SK-N-SH treated with all-trans-retinoic acid at 6 μM for 48 hours (cell line): Measurements from ENCODE around the gene TSHB.

Experiments used
- ATAC-seq: fragments of 200-7000 bp; cut with Tn5 transposase; 3 replicates; pipeline ENCODE4 v1.9.1; 2020; ENCODE audit warnings: mild to moderate bottlenecking, moderate library complexity
- ARNTL ChIP-seq: fragments of 450-650 bp; formaldehyde crosslinking; IDR thresholded peaks from 2 replicates; pipeline ENCODE4 v1.5.0; 2020; ENCODE audit warnings: low read depth, mild to moderate bottlenecking, moderate library complexity, borderline replicate concordance
- BACH2 ChIP-seq: fragments of 250-450 bp; sonication (Bioruptor Pico); IDR thresholded peaks from 2 replicates; pipeline ENCODE4 v1.9.0; 2021; ENCODE audit warnings: mild to moderate bottlenecking, borderline replicate concordance
- CSDC2 ChIP-seq: fragments of 250-450 bp; sonication (Bioruptor Pico); IDR thresholded peaks from 2 replicates; pipeline ENCODE4 v1.5.0; 2020; ENCODE audit warnings: mild to moderate bottlenecking, moderate library complexity
- ESRRG ChIP-seq: fragments of 250-450 bp; sonication (Bioruptor Pico); IDR thresholded peaks from 2 replicates; pipeline ENCODE4 v1.6.1; 2021; ENCODE audit warnings: mild to moderate bottlenecking
- GLIS3 ChIP-seq: fragments of 250-450 bp; sonication (Bioruptor Pico); IDR thresholded peaks from 2 replicates; pipeline ENCODE4 v1.5.0; 2020; ENCODE audit warnings: mild to moderate bottlenecking, moderate library complexity
- ISL1 ChIP-seq: fragments of 250-450 bp; sonication (Bioruptor Pico); IDR thresholded peaks from 2 replicates; pipeline ENCODE4 v2.1.2; 2022; ENCODE audit warnings: mild to moderate bottlenecking, moderate library complexity
- OSR1 ChIP-seq: fragments of 250-450 bp; sonication (Bioruptor Pico); IDR thresholded peaks from 2 replicates; pipeline ENCODE4 v1.8.0; 2022; ENCODE audit warnings: moderate library complexity, mild to moderate bottlenecking, inconsistent platforms
- PATZ1 ChIP-seq: fragments of 250-450 bp; sonication (Bioruptor Pico); IDR thresholded peaks from 2 replicates; pipeline ENCODE4 v1.8.0; 2020; ENCODE audit warnings: mild to moderate bottlenecking, moderate library complexity, borderline replicate concordance
- PPARA ChIP-seq: fragments of 250-450 bp; sonication (Bioruptor Pico); IDR thresholded peaks from 2 replicates; pipeline ENCODE4 v1.5.0; 2020; ENCODE audit warnings: mild to moderate bottlenecking, borderline replicate concordance
- RARB ChIP-seq: fragments of 250-450 bp; sonication (Bioruptor Pico); IDR thresholded peaks from 2 replicates; pipeline ENCODE4 v1.8.0; 2021; ENCODE audit warnings: mild to moderate bottlenecking, moderate library complexity
- SNAI2 ChIP-seq: fragments of 250-450 bp; sonication (Bioruptor Pico); IDR thresholded peaks from 2 replicates; pipeline ENCODE4 v1.5.0; 2020; ENCODE audit warnings: mild to moderate bottlenecking, moderate library complexity
- TCF4 ChIP-seq: fragments of 250-450 bp; sonication (Bioruptor Pico); IDR thresholded peaks from 2 replicates; pipeline ENCODE4 v1.8.0; 2021; ENCODE audit warnings: mild to moderate bottlenecking, moderate library complexity, borderline replicate concordance
- TOX ChIP-seq: fragments of 250-450 bp; sonication (Bioruptor Pico); IDR thresholded peaks from 2 replicates; pipeline ENCODE4 v1.8.0; 2021; ENCODE audit warnings: mild to moderate bottlenecking, moderate library complexity, borderline replicate concordance
- ZC3H10 ChIP-seq: fragments of 250-450 bp; sonication (Bioruptor Pico); IDR thresholded peaks from 2 replicates; pipeline ENCODE4 v1.5.1; 2021; ENCODE audit warnings: mild to moderate bottlenecking, moderate library complexity
- ZFP3 ChIP-seq: fragments of 250-450 bp; sonication (Bioruptor Pico); IDR thresholded peaks from 2 replicates; pipeline ENCODE4 v1.5.0; 2020; ENCODE audit warnings: mild to moderate bottlenecking, moderate library complexity
- ZFP30 ChIP-seq: fragments of 450-650 bp; formaldehyde crosslinking; IDR thresholded peaks from 2 replicates; pipeline ENCODE4 v1.5.0; 2022; ENCODE audit warnings: mild to moderate bottlenecking, moderate library complexity
- ZNF565 ChIP-seq: fragments of 450-650 bp; formaldehyde crosslinking; conservative IDR thresholded peaks from 2 replicates; pipeline ENCODE4 v1.5.0; 2020; ENCODE audit warnings: low read depth, mild to moderate bottlenecking, moderate library complexity
- ZNF70 ChIP-seq: fragments of 450-650 bp; formaldehyde crosslinking; IDR thresholded peaks from 2 replicates; pipeline ENCODE4 v1.5.0; 2020; ENCODE audit warnings: mild to moderate bottlenecking, moderate library complexity
- ZNF8 ChIP-seq: fragments of 450-650 bp; formaldehyde crosslinking; IDR thresholded peaks from 2 replicates; pipeline ENCODE4 v1.5.0; 2020; ENCODE audit warnings: mild to moderate bottlenecking, moderate library complexity
- TF ChIP-seq, protein P1 (sequence below): fragments of 250-450 bp; sonication (Bioruptor Pico); IDR thresholded peaks from 2 replicates; pipeline ENCODE4 v1.5.0; 2020; ENCODE audit warnings: mild to moderate bottlenecking, moderate library complexity
- TF ChIP-seq, protein P2 (sequence below): fragments of 250-450 bp; sonication (Bioruptor Pico); IDR thresholded peaks from 2 replicates; pipeline ENCODE4 v1.8.0; 2021; ENCODE audit warnings: low read depth, mild to moderate bottlenecking, moderate library complexity, borderline replicate concordance
- TF ChIP-seq, protein P3 (sequence below): fragments of 250-450 bp; sonication (Bioruptor Pico); IDR thresholded peaks from 2 replicates; pipeline ENCODE4 v1.5.1; 2020; ENCODE audit warnings: low read depth, mild to moderate bottlenecking, moderate library complexity
- TF ChIP-seq, protein P4 (sequence below): fragments of 250-450 bp; sonication (Bioruptor Pico); IDR thresholded peaks from 2 replicates; pipeline ENCODE4 v1.5.1; 2021; ENCODE audit warnings: mild to moderate bottlenecking, moderate library complexity

TSHB gene

GRCh38 chr1:114988095-114988494 lies 41.5 kb upstream of the TSHB start:
- ATAC-seq = no peak
- no peak for TF ChIP-seq ISL1 (CRISPR knock-in tag)
- no peak for TF ChIP-seq TCF4
- no peak for TF ChIP-seq RARB (CRISPR knock-in tag)
- TF ChIP-seq ZC3H10 (CRISPR knock-in tag) = no peak
- no peak for TF ChIP-seq ZNF565
- TF ChIP-seq ZFP30 (CRISPR knock-in tag) = no peak
- TF ChIP-seq SNAI2 = no peak
- no peak for TF ChIP-seq CSDC2 (CRISPR knock-in tag)
- no peak for TF ChIP-seq TOX (CRISPR knock-in tag)
- TF ChIP-seq PATZ1 = no peak
- TF ChIP-seq, protein P1, sequence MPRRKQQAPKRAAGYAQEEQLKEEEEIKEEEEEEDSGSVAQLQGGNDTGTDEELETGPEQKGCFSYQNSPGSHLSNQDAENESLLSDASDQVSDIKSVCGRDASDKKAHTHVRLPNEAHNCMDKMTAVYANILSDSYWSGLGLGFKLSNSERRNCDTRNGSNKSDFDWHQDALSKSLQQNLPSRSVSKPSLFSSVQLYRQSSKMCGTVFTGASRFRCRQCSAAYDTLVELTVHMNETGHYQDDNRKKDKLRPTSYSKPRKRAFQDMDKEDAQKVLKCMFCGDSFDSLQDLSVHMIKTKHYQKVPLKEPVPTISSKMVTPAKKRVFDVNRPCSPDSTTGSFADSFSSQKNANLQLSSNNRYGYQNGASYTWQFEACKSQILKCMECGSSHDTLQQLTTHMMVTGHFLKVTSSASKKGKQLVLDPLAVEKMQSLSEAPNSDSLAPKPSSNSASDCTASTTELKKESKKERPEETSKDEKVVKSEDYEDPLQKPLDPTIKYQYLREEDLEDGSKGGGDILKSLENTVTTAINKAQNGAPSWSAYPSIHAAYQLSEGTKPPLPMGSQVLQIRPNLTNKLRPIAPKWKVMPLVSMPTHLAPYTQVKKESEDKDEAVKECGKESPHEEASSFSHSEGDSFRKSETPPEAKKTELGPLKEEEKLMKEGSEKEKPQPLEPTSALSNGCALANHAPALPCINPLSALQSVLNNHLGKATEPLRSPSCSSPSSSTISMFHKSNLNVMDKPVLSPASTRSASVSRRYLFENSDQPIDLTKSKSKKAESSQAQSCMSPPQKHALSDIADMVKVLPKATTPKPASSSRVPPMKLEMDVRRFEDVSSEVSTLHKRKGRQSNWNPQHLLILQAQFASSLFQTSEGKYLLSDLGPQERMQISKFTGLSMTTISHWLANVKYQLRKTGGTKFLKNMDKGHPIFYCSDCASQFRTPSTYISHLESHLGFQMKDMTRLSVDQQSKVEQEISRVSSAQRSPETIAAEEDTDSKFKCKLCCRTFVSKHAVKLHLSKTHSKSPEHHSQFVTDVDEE (CRISPR knock-in tag) = no peak
- TF ChIP-seq ZFP3 (CRISPR knock-in tag) = no peak
- TF ChIP-seq GLIS3 (CRISPR knock-in tag) = no peak
- no peak for TF ChIP-seq PPARA (CRISPR knock-in tag)
- no peak for TF ChIP-seq ZNF8 (CRISPR knock-in tag)
- TF ChIP-seq ARNTL (CRISPR knock-in tag) = no peak
- no peak for TF ChIP-seq ZNF70
- TF ChIP-seq, protein P2, sequence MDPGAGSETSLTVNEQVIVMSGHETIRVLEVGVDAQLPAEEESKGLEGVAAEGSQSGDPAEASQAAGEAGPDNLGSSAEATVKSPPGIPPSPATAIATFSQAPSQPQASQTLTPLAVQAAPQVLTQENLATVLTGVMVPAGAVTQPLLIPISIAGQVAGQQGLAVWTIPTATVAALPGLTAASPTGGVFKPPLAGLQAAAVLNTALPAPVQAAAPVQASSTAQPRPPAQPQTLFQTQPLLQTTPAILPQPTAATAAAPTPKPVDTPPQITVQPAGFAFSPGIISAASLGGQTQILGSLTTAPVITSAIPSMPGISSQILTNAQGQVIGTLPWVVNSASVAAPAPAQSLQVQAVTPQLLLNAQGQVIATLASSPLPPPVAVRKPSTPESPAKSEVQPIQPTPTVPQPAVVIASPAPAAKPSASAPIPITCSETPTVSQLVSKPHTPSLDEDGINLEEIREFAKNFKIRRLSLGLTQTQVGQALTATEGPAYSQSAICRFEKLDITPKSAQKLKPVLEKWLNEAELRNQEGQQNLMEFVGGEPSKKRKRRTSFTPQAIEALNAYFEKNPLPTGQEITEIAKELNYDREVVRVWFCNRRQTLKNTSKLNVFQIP (CRISPR knock-in tag) = no peak
- TF ChIP-seq BACH2 (CRISPR knock-in tag) = no peak
- no peak for TF ChIP-seq ESRRG

GRCh38 chr1:114997510-114998289 lies 31.9 kb upstream of the TSHB start:
- ATAC-seq = no peak
- TF ChIP-seq RARB (CRISPR knock-in tag) (no peak), ZNF70 (no peak), SNAI2 (no peak), TOX (CRISPR knock-in tag) (no peak), ZNF565 (no peak), TCF4 (no peak), ZFP30 (CRISPR knock-in tag) (no peak), OSR1 (no peak), BACH2 (CRISPR knock-in tag) (no peak), ZNF8 (CRISPR knock-in tag) (no peak), CSDC2 (CRISPR knock-in tag) (no peak), ARNTL (CRISPR knock-in tag) (no peak), ZFP3 (CRISPR knock-in tag) (no peak)
- TF ChIP-seq, protein P3, sequence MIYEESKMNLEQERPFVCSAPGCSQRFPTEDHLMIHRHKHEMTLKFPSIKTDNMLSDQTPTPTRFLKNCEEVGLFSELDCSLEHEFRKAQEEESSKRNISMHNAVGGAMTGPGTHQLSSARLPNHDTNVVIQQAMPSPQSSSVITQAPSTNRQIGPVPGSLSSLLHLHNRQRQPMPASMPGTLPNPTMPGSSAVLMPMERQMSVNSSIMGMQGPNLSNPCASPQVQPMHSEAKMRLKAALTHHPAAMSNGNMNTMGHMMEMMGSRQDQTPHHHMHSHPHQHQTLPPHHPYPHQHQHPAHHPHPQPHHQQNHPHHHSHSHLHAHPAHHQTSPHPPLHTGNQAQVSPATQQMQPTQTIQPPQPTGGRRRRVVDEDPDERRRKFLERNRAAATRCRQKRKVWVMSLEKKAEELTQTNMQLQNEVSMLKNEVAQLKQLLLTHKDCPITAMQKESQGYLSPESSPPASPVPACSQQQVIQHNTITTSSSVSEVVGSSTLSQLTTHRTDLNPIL (CRISPR knock-in tag) = no peak
- TF ChIP-seq, protein P2 (CRISPR knock-in tag) = no peak
- TF ChIP-seq, protein P1 (CRISPR knock-in tag) = no peak
- TF ChIP-seq, protein P4, sequence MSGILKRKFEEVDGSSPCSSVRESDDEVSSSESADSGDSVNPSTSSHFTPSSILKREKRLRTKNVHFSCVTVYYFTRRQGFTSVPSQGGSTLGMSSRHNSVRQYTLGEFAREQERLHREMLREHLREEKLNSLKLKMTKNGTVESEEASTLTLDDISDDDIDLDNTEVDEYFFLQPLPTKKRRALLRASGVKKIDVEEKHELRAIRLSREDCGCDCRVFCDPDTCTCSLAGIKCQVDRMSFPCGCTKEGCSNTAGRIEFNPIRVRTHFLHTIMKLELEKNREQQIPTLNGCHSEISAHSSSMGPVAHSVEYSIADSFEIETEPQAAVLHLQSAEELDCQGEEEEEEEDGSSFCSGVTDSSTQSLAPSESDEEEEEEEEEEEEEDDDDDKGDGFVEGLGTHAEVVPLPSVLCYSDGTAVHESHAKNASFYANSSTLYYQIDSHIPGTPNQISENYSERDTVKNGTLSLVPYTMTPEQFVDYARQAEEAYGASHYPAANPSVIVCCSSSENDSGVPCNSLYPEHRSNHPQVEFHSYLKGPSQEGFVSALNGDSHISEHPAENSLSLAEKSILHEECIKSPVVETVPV (CRISPR knock-in tag) = no peak
